Liver (tissue), 9 donors: ENCODE results near the gene PKHD1. TPM values are rescaled to one million over a fixed set of nuclear protein-coding genes. Genes with fewer than 3 reads are reported as not detected.

ENCODE experiments used
- DNase-seq: peaks from one replicate; pipeline ENCODE4 v3.0.0-alpha.2; 2017; ENCODE audit warnings: low spot score
- H3K27ac ChIP-seq, 2 donors: one replicate each; pipeline ENCODE4 v1.7.0; 2013; ENCODE audit warnings: inconsistent platforms in 2 of 2, low read length in 2 of 2, control low read depth in 1 of 2, low read depth in 1 of 2, mild to moderate bottlenecking in 1 of 2
- H3K27me3 ChIP-seq, 4 donors: one replicate each; pipeline versions ENCODE4 v1.6.1 to v1.7.0; 2013; ENCODE audit warnings: low read length in 3 of 4, inconsistent platforms in 1 of 4, mild to moderate bottlenecking in 1 of 4, moderate library complexity in 1 of 4; ENCODE audit not compliant: control insufficient read depth in 4 of 4, insufficient read depth in 4 of 4
- H3K36me3 ChIP-seq, 4 donors: one replicate each; pipeline versions ENCODE4 v1.6.1 to v1.7.0; 2013; ENCODE audit warnings: low read length in 3 of 4, mild to moderate bottlenecking in 3 of 4, low read depth in 1 of 4, moderate library complexity in 1 of 4; ENCODE audit not compliant: control insufficient read depth in 4 of 4, insufficient read depth in 3 of 4
- H3K4me1 ChIP-seq, 4 donors: one replicate each; pipeline versions ENCODE4 v1.6.1 to v1.7.0; 2013; ENCODE audit warnings: low read length in 3 of 4, mild to moderate bottlenecking in 3 of 4, moderate library complexity in 1 of 4; ENCODE audit not compliant: control insufficient read depth in 4 of 4, insufficient read depth in 4 of 4
- H3K4me3 ChIP-seq, 3 donors: one replicate each; pipeline versions ENCODE4 v1.6.1 to v1.7.0; 2013; ENCODE audit warnings: low read length in 3 of 3, control low read depth in 1 of 3, low read depth in 1 of 3, mild to moderate bottlenecking in 1 of 3
- H3K9ac ChIP-seq, 2 donors: one replicate each; pipeline ENCODE4 v1.7.0; 2013; ENCODE audit warnings: low read length in 2 of 2, mild to moderate bottlenecking in 2 of 2, moderate library complexity in 2 of 2, control low read depth in 1 of 2, low read depth in 1 of 2
- H3K9me3 ChIP-seq, 4 donors: one replicate each; pipeline versions ENCODE4 v1.6.1 to v1.7.0; 2013; ENCODE audit warnings: low read length in 3 of 4; ENCODE audit not compliant: control insufficient read depth in 4 of 4
- EGR1 ChIP-seq, 2 donors: IDR thresholded peaks; 2 replicates each; pipeline ENCODE4 v1.6.1; 2016 to 2018; ENCODE audit warnings: antibody characterized with exemption in 2 of 2, low read depth in 2 of 2
- FOXA1 ChIP-seq: IDR thresholded peaks from 2 replicates; pipeline ENCODE4 v1.6.1; 2016; ENCODE audit warnings: antibody characterized with exemption
- FOXA2 ChIP-seq: IDR thresholded peaks from 2 replicates; pipeline ENCODE4 v1.6.1; 2016; ENCODE audit warnings: antibody characterized with exemption
- GABPA ChIP-seq, 2 donors: IDR thresholded peaks in 1 of 2; conservative IDR thresholded peaks in 1 of 2; 2 replicates each; pipeline ENCODE4 v1.6.1; 2016; ENCODE audit warnings: antibody characterized with exemption in 2 of 2, mild to moderate bottlenecking in 1 of 2, moderate library complexity in 1 of 2
- HNF4A ChIP-seq, 2 donors: conservative IDR thresholded peaks; 2 replicates each; pipeline ENCODE4 v1.6.1; 2016; ENCODE audit warnings: antibody characterized with exemption in 2 of 2, mild to moderate bottlenecking in 2 of 2
- HNF4G ChIP-seq: IDR thresholded peaks from 2 replicates; pipeline ENCODE4 v1.6.1; 2016; ENCODE audit warnings: antibody characterized with exemption
- JUND ChIP-seq, 2 donors: IDR thresholded peaks; 2 replicates each; pipeline ENCODE4 v1.6.1; 2016; ENCODE audit warnings: antibody characterized with exemption in 2 of 2
- NR2F2 ChIP-seq: IDR thresholded peaks from 2 replicates; pipeline ENCODE4 v1.6.1; 2016; ENCODE audit warnings: antibody characterized with exemption
- RAD21 ChIP-seq, 2 donors: IDR thresholded peaks; 2 replicates each; pipeline ENCODE4 v1.6.1; 2016; ENCODE audit warnings: antibody characterized with exemption in 2 of 2, mild to moderate bottlenecking in 2 of 2
- RXRA ChIP-seq, 2 donors: IDR thresholded peaks; 2 replicates each; pipeline ENCODE4 v1.6.1; 2017 to 2018; ENCODE audit warnings: antibody characterized with exemption in 2 of 2, mild to moderate bottlenecking in 1 of 2
- SP1 ChIP-seq: IDR thresholded peaks from 2 replicates; pipeline ENCODE4 v1.6.1; 2018; ENCODE audit warnings: antibody characterized with exemption, mild to moderate bottlenecking
- TAF1 ChIP-seq: conservative IDR thresholded peaks from 2 replicates; pipeline ENCODE4 v1.6.1; 2016; ENCODE audit warnings: antibody characterized with exemption, mild to moderate bottlenecking
- YY1 ChIP-seq: IDR thresholded peaks from 2 replicates; pipeline ENCODE4 v1.6.1; 2016; ENCODE audit warnings: antibody characterized with exemption, mild to moderate bottlenecking
- WGBS: extraction: QIAGEN DNeasy Blood & Tissue Kit; methylation state at CpG from one replicate; pipeline ENCODE4 v1.1.7; 2013; 5-methylcytosine and 5-hydroxymethylcytosine counted together
- polyA plus RNA-seq, 2 donors: library from polyadenylated mRNA; stranded (reverse) in 1 of 2; unstranded in 1 of 2; fragments of 200-250 nt in 1 of 2; fragments of >200 nt in 1 of 2; fragmentation: Nextera tagmentation in 1 of 2; extraction: Ambion mirVana in 1 of 2; gene quantifications; one replicate each; pipeline versions ENCODE4 v1.2.1 to v1.2.3, GENCODE V29; 2013 to 2015
- total RNA-seq, 2 donors: library from RNA; depleted of rRNA; stranded (reverse); fragments of >200 nt; gene quantifications; one replicate each; pipeline ENCODE4 v1.2.3, GENCODE V29; 2014
- TF ChIP-seq, protein P1 (sequence below): IDR thresholded peaks from 2 replicates; pipeline ENCODE4 v1.6.1; 2016; ENCODE audit warnings: antibody characterized with exemption, mild to moderate bottlenecking
- TF ChIP-seq, protein P2 (sequence below): IDR thresholded peaks from 2 replicates; pipeline ENCODE4 v1.6.1; 2016; ENCODE audit warnings: antibody characterized with exemption
- TF ChIP-seq, protein P3 (sequence below): fragments of 150-350 bp; IDR thresholded peaks from 2 replicates; pipeline ENCODE4 v1.5.1; 2017; ENCODE audit warnings: improper control_type of control experiment, low read depth, low read length; ENCODE audit not compliant: missing input control
- TF ChIP-seq, protein P4 (sequence below): IDR thresholded peaks from 2 replicates; pipeline ENCODE4 v1.6.1; 2016; ENCODE audit warnings: antibody characterized with exemption
- TF ChIP-seq, protein P5 (sequence below): IDR thresholded peaks from 2 replicates; pipeline ENCODE4 v1.6.1; 2016; ENCODE audit warnings: antibody characterized with exemption
- donor health status: healthy.
- donor health status: healthy.
- donor health status: healthy.
- donor health status: healthy.
- donor health status: healthy.

PKHD1 gene
- total and polyA plus RNA-seq, 4 donors: 0.45 to 10.6 (median 3.2) TPM

DNA sequence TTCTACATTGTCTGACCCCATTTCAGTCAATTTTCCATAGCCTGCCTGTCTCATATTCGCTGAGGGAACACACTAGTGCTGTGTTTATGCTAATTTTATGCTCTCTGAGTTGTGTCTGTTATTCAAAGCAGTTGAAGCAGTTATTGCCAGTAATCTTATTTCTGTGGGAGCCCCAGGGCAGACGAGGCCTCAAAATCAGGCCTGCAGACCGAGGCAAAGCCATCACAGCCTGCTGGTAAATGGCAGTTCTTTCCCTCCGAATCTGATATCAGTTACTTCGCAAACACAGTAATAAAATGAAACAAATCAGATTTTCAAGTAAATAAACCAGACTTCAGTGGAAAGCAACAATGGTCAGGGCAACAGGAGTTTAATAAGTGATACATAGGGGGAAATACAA, 508.4 kb downstream of the PKHD1 start (continued):
- TF ChIP-seq FOXA1: no peak

DNA sequence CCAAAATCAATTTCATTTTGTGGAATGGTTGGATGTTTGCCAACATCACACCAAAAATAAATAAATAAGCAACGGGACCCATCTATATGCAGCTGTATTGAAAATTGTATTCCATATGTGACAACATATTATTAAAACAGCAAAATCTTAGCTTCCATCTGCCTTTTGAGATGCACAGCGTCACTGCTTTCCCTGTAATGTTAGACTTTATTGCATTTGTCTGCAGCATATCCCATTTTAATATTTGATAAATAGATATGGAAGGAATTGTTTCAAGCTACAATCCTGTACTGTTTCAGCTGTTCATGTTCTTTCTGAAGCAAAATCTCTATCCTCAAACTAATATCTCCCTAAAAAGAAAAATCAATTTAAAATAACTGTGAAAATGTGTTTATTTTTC, 509.1 kb downstream of the PKHD1 start:
- no peak for DNase-seq
- Histone ChIP-seq H3K9ac (no peak overlapping the region), H3K4me1 (no peaks in the 10 kb centered on the region), H3K9me3 (no peaks in the 10 kb centered on the region), H3K27me3 (no peaks in the 10 kb centered on the region), H3K27ac (no peak overlapping the region), H3K4me3 (no peak overlapping the region), H3K36me3 (no peaks in the 10 kb centered on the region)
- WGBS: 74% methylated on average over 2 of the region's 2 CpGs
- TF ChIP-seq TAF1: no peak
- TF ChIP-seq, protein P1, sequence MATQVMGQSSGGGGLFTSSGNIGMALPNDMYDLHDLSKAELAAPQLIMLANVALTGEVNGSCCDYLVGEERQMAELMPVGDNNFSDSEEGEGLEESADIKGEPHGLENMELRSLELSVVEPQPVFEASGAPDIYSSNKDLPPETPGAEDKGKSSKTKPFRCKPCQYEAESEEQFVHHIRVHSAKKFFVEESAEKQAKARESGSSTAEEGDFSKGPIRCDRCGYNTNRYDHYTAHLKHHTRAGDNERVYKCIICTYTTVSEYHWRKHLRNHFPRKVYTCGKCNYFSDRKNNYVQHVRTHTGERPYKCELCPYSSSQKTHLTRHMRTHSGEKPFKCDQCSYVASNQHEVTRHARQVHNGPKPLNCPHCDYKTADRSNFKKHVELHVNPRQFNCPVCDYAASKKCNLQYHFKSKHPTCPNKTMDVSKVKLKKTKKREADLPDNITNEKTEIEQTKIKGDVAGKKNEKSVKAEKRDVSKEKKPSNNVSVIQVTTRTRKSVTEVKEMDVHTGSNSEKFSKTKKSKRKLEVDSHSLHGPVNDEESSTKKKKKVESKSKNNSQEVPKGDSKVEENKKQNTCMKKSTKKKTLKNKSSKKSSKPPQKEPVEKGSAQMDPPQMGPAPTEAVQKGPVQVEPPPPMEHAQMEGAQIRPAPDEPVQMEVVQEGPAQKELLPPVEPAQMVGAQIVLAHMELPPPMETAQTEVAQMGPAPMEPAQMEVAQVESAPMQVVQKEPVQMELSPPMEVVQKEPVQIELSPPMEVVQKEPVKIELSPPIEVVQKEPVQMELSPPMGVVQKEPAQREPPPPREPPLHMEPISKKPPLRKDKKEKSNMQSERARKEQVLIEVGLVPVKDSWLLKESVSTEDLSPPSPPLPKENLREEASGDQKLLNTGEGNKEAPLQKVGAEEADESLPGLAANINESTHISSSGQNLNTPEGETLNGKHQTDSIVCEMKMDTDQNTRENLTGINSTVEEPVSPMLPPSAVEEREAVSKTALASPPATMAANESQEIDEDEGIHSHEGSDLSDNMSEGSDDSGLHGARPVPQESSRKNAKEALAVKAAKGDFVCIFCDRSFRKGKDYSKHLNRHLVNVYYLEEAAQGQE: no peak
- no peak for TF ChIP-seq YY1
- TF ChIP-seq, protein P2, sequence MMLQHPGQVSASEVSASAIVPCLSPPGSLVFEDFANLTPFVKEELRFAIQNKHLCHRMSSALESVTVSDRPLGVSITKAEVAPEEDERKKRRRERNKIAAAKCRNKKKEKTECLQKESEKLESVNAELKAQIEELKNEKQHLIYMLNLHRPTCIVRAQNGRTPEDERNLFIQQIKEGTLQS: no peak
- no peak for TF ChIP-seq RXRA (IDR thresholded peaks at IDR 0.05)
- TF ChIP-seq, protein P3, sequence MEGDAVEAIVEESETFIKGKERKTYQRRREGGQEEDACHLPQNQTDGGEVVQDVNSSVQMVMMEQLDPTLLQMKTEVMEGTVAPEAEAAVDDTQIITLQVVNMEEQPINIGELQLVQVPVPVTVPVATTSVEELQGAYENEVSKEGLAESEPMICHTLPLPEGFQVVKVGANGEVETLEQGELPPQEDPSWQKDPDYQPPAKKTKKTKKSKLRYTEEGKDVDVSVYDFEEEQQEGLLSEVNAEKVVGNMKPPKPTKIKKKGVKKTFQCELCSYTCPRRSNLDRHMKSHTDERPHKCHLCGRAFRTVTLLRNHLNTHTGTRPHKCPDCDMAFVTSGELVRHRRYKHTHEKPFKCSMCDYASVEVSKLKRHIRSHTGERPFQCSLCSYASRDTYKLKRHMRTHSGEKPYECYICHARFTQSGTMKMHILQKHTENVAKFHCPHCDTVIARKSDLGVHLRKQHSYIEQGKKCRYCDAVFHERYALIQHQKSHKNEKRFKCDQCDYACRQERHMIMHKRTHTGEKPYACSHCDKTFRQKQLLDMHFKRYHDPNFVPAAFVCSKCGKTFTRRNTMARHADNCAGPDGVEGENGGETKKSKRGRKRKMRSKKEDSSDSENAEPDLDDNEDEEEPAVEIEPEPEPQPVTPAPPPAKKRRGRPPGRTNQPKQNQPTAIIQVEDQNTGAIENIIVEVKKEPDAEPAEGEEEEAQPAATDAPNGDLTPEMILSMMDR: no peak
- TF ChIP-seq HNF4G: no peak
- no peak for TF ChIP-seq RAD21 (IDR thresholded peaks at IDR 0.05)
- TF ChIP-seq FOXA2: no peak
- TF ChIP-seq, protein P4, sequence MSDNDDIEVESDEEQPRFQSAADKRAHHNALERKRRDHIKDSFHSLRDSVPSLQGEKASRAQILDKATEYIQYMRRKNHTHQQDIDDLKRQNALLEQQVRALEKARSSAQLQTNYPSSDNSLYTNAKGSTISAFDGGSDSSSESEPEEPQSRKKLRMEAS: no peak
- TF ChIP-seq NR2F2: no peak
- no peak for TF ChIP-seq FOXA1
- no peak for TF ChIP-seq SP1
- TF ChIP-seq, protein P5, sequence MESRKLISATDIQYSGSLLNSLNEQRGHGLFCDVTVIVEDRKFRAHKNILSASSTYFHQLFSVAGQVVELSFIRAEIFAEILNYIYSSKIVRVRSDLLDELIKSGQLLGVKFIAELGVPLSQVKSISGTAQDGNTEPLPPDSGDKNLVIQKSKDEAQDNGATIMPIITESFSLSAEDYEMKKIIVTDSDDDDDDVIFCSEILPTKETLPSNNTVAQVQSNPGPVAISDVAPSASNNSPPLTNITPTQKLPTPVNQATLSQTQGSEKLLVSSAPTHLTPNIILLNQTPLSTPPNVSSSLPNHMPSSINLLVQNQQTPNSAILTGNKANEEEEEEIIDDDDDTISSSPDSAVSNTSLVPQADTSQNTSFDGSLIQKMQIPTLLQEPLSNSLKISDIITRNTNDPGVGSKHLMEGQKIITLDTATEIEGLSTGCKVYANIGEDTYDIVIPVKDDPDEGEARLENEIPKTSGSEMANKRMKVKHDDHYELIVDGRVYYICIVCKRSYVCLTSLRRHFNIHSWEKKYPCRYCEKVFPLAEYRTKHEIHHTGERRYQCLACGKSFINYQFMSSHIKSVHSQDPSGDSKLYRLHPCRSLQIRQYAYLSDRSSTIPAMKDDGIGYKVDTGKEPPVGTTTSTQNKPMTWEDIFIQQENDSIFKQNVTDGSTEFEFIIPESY: no peak
- no peak for TF ChIP-seq JUND (IDR thresholded peaks at IDR 0.05)
- no peak for TF ChIP-seq EGR1 (IDR thresholded peaks at IDR 0.05; ENCODE audit: low read depth in 2 of 2)
- TF ChIP-seq GABPA (IDR thresholded peaks at IDR 0.05 in 1 of 2, conservative IDR thresholded peaks at IDR 0.05 in 1 of 2): no peak
- TF ChIP-seq HNF4A (conservative IDR thresholded peaks at IDR 0.05): no peak
